ENCODE results near the gene ZMAT5. TPM values are rescaled to one million over a fixed set of nuclear protein-coding genes. Genes with fewer than 3 reads are reported as not detected.

ZMAT5 gene
- total RNA-seq, 1 experiment from 2014 or later: 16.0 TPM

DNA sequence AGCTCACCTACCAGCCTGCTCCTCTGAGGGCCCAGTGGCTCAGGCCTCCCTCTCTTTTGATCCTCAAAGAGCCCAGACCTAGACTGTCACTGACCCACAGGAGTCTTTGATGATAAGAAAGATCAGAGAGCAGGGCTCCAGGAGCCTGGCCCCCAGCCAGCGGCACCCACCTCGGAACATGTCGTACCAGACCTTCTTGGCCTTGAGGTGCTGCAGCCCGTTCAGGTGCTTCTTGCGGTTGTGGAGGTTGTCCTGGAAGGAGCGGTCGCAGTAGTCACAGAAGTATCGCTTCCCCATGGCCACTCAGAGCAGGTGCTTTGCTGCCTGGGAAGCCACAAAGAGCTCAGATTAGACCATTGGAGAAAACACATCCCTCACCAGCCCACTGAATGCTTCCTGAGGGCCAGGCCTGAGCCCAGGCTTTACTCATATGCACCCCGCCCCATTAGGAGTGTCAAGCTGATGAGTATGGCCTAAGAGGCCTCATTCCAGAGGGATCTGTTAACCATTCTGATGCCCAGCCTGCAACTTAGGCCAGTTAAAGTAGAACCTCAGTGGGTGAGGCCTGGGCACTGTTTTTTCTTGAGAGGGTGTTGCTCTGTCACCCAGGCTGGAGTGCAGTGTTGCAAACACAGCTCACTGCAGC lies 18.4 kb downstream of the ZMAT5 start:
- RAD21 ChIA-PET (ENCODE audit: low non-redundant PET in 1 of 2, low total read pairs in 2 of 2, uncharacterized antibody in 2 of 2, unreplicated experiment in 2 of 2): no interaction called here
- BruUV-seq (replicated peaks): no TSS peak
- POLR2A ChIA-PET: no interaction called here
- 0 out of 2 replicates have a peak, but pooled peaks have one; percentile 34 for ATAC-seq
- H3K4me3 ChIP-seq (replicated peaks in 1 of 2; ENCODE audit: low read depth in 1 of 2, low read length in 2 of 2): no peak overlapping the region
- H3K9me3 ChIP-seq (ENCODE audit: control insufficient read depth in 1 of 2, insufficient read depth in 1 of 2, low read depth in 1 of 2, low read length in 2 of 2): no peaks in the 10 kb centered on the region
- no peak overlapping the region for H2AFZ ChIP-seq (ENCODE audit: low read depth, low read length, poor library complexity, severe bottlenecking)
- H3K9ac ChIP-seq (ENCODE audit: low read length): no peak overlapping the region
- no peaks in the 10 kb centered on the region for H3K9me2 ChIP-seq (ENCODE audit: insufficient read depth)
- no peak for DNase-seq (ENCODE audit: low read depth, low spot score)
- CTCF ChIA-PET: no interaction called here
- H3K27ac ChIP-seq (ENCODE audit: low read depth, low read length): no peak overlapping the region
- H3K4me2 ChIP-seq (ENCODE audit: low read length): no peak overlapping the region
- intact Hi-C loops (cut with micrococcal nuclease): no loop called here
- H3K36me3 ChIP-seq (ENCODE audit: control insufficient read depth in 1 of 2, insufficient read depth in 2 of 2, low read length in 2 of 2): no peaks in the 10 kb centered on the region; a peak in 1 of 4 replicates
- TF ChIP-seq ZNF274 (IDR thresholded peaks at IDR 0.05; ENCODE audit: low read depth, low read length) (no peak), YY1 (IDR thresholded peaks at IDR 0.05; ENCODE audit: extremely low read depth, insufficient replicate concordance, low read depth, low read length) (no peak), TCF7L2 (IDR thresholded peaks at IDR 0.05; ENCODE audit: borderline replicate concordance, extremely low read depth, insufficient read depth, insufficient read length) (peak; percentile 45), POLR2AphosphoS5 (IDR thresholded peaks at IDR 0.05; ENCODE audit: low read depth, low read length) (no peak), FOSL1 (IDR thresholded peaks at IDR 0.05; ENCODE audit: low read depth) (no peak), SRF (IDR thresholded peaks at IDR 0.05; ENCODE audit: low read depth) (no peak)
- H3K4me1 ChIP-seq (ENCODE audit: control insufficient read depth in 1 of 2, insufficient read depth in 2 of 2, low read length in 2 of 2): peaks cover 2 to 16% of the 10 kb centered on the region in 2 experiments; a peak in 2 of 4 replicates
- H3K79me2 ChIP-seq (ENCODE audit: insufficient read depth, low read length): no peaks in the 10 kb centered on the region
- H4K20me1 ChIP-seq (ENCODE audit: insufficient read depth): no peaks in the 10 kb centered on the region
- no peaks in the 10 kb centered on the region for H3K27me3 ChIP-seq (ENCODE audit: insufficient read depth, low read length)

DNA sequence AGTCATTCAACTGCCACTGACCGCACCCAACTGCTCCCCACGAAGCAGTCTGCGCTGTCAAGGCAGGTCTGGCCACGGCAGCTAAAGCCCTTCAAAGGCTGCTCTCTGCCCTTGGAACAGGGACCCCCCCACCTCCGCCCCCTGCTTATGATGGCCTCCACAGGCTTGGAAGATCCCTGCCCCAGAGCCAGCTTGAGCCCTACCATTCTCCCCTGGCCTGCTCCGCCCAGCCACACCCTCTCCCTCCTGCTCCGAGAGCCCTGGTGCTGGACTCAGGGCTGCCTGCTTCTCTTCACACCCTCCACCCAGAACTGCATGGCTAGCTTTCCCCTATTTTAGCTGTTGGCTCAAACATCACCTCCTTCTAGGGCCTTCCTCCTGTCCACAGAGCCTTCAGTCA lies 19.0 kb downstream of the ZMAT5 start:
- Histone ChIP-seq H3K4me1 (ENCODE audit: control insufficient read depth in 1 of 2, insufficient read depth in 2 of 2, low read length in 2 of 2) (peaks cover 2 to 16% of the 10 kb centered on the region in 2 experiments; a peak in 2 of 4 replicates), H3K79me2 (ENCODE audit: insufficient read depth, low read length) (no peaks in the 10 kb centered on the region), H3K9me2 (ENCODE audit: insufficient read depth) (no peaks in the 10 kb centered on the region), H3K36me3 (ENCODE audit: control insufficient read depth in 1 of 2, insufficient read depth in 2 of 2, low read length in 2 of 2) (no peaks in the 10 kb centered on the region; a peak in 1 of 4 replicates), H4K20me1 (ENCODE audit: insufficient read depth) (no peaks in the 10 kb centered on the region), H2AFZ (ENCODE audit: low read depth, low read length, poor library complexity, severe bottlenecking) (no peak overlapping the region), H3K4me3 (replicated peaks in 1 of 2; ENCODE audit: low read depth in 1 of 2, low read length in 2 of 2) (no peak overlapping the region), H3K27ac (ENCODE audit: low read depth, low read length) (no peak overlapping the region), H3K27me3 (ENCODE audit: insufficient read depth, low read length) (no peaks in the 10 kb centered on the region), H3K9me3 (ENCODE audit: control insufficient read depth in 1 of 2, insufficient read depth in 1 of 2, low read depth in 1 of 2, low read length in 2 of 2) (no peaks in the 10 kb centered on the region), H3K4me2 (ENCODE audit: low read length) (no peak overlapping the region), H3K9ac (ENCODE audit: low read length) (no peak overlapping the region)
- no peak for TF ChIP-seq EGR1 (IDR thresholded peaks at IDR 0.05; ENCODE audit: low read depth)
- TF ChIP-seq, protein P1, sequence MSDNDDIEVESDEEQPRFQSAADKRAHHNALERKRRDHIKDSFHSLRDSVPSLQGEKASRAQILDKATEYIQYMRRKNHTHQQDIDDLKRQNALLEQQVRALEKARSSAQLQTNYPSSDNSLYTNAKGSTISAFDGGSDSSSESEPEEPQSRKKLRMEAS (IDR thresholded peaks at IDR 0.05): no peak
- no peak for TF ChIP-seq EZH2 (IDR thresholded peaks at IDR 0.05)
- no peak for TF ChIP-seq CEBPB (IDR thresholded peaks at IDR 0.05; ENCODE audit: low read depth)
- TF ChIP-seq FOSL1 (IDR thresholded peaks at IDR 0.05; ENCODE audit: low read depth): no peak
- TF ChIP-seq CBX3 (IDR thresholded peaks at IDR 0.05; ENCODE audit: low read depth): no peak
- TF ChIP-seq POLR2A (IDR thresholded peaks at IDR 0.05; ENCODE audit: borderline replicate concordance, extremely low read depth, insufficient read depth, insufficient read length): no peak
- TF ChIP-seq, protein P2, sequence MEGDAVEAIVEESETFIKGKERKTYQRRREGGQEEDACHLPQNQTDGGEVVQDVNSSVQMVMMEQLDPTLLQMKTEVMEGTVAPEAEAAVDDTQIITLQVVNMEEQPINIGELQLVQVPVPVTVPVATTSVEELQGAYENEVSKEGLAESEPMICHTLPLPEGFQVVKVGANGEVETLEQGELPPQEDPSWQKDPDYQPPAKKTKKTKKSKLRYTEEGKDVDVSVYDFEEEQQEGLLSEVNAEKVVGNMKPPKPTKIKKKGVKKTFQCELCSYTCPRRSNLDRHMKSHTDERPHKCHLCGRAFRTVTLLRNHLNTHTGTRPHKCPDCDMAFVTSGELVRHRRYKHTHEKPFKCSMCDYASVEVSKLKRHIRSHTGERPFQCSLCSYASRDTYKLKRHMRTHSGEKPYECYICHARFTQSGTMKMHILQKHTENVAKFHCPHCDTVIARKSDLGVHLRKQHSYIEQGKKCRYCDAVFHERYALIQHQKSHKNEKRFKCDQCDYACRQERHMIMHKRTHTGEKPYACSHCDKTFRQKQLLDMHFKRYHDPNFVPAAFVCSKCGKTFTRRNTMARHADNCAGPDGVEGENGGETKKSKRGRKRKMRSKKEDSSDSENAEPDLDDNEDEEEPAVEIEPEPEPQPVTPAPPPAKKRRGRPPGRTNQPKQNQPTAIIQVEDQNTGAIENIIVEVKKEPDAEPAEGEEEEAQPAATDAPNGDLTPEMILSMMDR (IDR thresholded peaks at IDR 0.05 in 2 of 3, conservative IDR thresholded peaks at IDR 0.05 in 1 of 3; ENCODE audit: borderline replicate concordance in 1 of 3, insufficient read depth in 1 of 3, low read depth in 2 of 3, low read length in 2 of 3): no peak
- TF ChIP-seq EZH2phosphoT487 (IDR thresholded peaks at IDR 0.05; ENCODE audit: borderline replicate concordance): no peak
- no peak for TF ChIP-seq TCF7L2 (IDR thresholded peaks at IDR 0.05; ENCODE audit: borderline replicate concordance, extremely low read depth, insufficient read depth, insufficient read length)
- TF ChIP-seq, protein P3, sequence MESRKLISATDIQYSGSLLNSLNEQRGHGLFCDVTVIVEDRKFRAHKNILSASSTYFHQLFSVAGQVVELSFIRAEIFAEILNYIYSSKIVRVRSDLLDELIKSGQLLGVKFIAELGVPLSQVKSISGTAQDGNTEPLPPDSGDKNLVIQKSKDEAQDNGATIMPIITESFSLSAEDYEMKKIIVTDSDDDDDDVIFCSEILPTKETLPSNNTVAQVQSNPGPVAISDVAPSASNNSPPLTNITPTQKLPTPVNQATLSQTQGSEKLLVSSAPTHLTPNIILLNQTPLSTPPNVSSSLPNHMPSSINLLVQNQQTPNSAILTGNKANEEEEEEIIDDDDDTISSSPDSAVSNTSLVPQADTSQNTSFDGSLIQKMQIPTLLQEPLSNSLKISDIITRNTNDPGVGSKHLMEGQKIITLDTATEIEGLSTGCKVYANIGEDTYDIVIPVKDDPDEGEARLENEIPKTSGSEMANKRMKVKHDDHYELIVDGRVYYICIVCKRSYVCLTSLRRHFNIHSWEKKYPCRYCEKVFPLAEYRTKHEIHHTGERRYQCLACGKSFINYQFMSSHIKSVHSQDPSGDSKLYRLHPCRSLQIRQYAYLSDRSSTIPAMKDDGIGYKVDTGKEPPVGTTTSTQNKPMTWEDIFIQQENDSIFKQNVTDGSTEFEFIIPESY (IDR thresholded peaks at IDR 0.05; ENCODE audit: extremely low read depth, insufficient replicate concordance, low read length): no peak
- TF ChIP-seq YY1 (IDR thresholded peaks at IDR 0.05; ENCODE audit: extremely low read depth, insufficient replicate concordance, low read depth, low read length): no peak
- ATAC-seq (no peak), DNase-seq (ENCODE audit: low read depth, low spot score) (no peak)
- intact Hi-C loops (cut with micrococcal nuclease): no loop called here
- ChIA-PET CTCF (no interaction called here), RAD21 (ENCODE audit: low non-redundant PET in 1 of 2, low total read pairs in 2 of 2, uncharacterized antibody in 2 of 2, unreplicated experiment in 2 of 2) (no interaction called here), POLR2A (no interaction called here)
- BruUV-seq (replicated peaks): no TSS peak
